ENCODE results near the gene SRRM2.

Gene SRRM2

GRCh38 chr16:2739625-2740430, 12.6 kb upstream of the SRRM2 start:
- TF ChIP-seq, protein P1, sequence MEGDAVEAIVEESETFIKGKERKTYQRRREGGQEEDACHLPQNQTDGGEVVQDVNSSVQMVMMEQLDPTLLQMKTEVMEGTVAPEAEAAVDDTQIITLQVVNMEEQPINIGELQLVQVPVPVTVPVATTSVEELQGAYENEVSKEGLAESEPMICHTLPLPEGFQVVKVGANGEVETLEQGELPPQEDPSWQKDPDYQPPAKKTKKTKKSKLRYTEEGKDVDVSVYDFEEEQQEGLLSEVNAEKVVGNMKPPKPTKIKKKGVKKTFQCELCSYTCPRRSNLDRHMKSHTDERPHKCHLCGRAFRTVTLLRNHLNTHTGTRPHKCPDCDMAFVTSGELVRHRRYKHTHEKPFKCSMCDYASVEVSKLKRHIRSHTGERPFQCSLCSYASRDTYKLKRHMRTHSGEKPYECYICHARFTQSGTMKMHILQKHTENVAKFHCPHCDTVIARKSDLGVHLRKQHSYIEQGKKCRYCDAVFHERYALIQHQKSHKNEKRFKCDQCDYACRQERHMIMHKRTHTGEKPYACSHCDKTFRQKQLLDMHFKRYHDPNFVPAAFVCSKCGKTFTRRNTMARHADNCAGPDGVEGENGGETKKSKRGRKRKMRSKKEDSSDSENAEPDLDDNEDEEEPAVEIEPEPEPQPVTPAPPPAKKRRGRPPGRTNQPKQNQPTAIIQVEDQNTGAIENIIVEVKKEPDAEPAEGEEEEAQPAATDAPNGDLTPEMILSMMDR (IDR thresholded peaks at IDR 0.05; ENCODE audit: control insufficient read depth, insufficient read depth, low read depth, low read length, missing control alignments): no peak
- no peak for DNase-seq (ENCODE audit: low read depth)
- H3K4me3 ChIP-seq (ENCODE audit: control insufficient read depth, low read depth, low read length): no peak overlapping the region

GRCh38 chr16:2740476-2740875, 12.0 kb upstream of the SRRM2 start:
- TF ChIP-seq, protein P1 (IDR thresholded peaks at IDR 0.05; ENCODE audit: control insufficient read depth, insufficient read depth, low read depth, low read length, missing control alignments): no peak
- H3K4me3 ChIP-seq (ENCODE audit: control insufficient read depth, low read depth, low read length): no peak overlapping the region
- DNase-seq (ENCODE audit: low read depth): no peak

- TF ChIP-seq, protein P1 (IDR thresholded peaks at IDR 0.05; ENCODE audit: control insufficient read depth, insufficient read depth, low read depth, low read length, missing control alignments): no peak
Measured at GRCh38 chr16:2741168-2741567, 11.3 kb upstream of the SRRM2 start.

GRCh38 chr16:2742323-2743006, 10.0 kb upstream of the SRRM2 start:
- DNase-seq (ENCODE audit: low read depth): no peak
- TF ChIP-seq, protein P1 (IDR thresholded peaks at IDR 0.05; ENCODE audit: control insufficient read depth, insufficient read depth, low read depth, low read length, missing control alignments): no peak
- no peak overlapping the region for H3K4me3 ChIP-seq (ENCODE audit: control insufficient read depth, low read depth, low read length)

More at GRCh38 chr16:2741168-2741567, 11.3 kb upstream of the SRRM2 start:
- DNase-seq (ENCODE audit: low read depth): no peak
- H3K4me3 ChIP-seq (ENCODE audit: control insufficient read depth, low read depth, low read length): no peak overlapping the region

DNA sequence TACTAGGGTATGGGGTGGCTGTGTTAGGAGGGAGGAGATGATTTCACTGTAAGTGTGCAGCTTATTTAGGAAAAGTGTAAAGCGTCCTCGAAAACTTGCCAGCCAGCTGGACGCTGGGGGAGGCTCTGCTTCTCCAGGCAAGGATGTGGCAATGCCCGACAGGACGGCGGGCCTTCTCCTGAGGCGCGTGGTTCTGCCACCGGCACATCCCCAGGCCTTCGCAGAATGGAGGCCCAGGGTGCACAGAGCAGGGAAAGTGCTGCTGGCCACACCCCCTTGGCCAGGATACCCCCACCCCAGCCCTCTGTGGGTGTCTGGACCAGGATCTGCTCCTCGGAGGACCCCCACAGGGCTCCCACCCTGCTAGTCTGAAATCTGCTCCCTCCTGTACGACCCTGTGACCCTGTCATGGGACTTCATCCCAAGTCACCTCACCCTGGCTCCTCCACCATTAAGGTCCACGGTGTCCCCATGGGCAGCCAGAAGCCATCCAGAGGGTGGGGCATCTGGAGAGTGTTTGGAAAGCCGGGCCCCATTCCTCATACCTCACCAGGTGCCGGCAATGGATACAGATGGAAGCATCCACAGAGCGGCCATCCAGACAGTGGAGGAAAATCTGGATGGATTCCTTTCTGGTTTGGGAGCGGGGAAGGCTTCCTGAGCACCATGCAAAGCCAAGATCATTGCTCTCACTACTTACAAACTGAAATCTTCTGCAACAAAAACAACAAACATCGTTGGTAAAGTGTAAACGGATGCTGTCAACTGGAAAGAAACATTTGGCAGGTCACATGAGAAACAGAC, 9.2 kb upstream of the SRRM2 start:
- TF ChIP-seq, protein P1 (IDR thresholded peaks at IDR 0.05; ENCODE audit: control insufficient read depth, insufficient read depth, low read depth, low read length, missing control alignments): no peak
- DNase-seq (ENCODE audit: low read depth): no peak

GRCh38 chr16:2744711-2745110, 7.7 kb upstream of the SRRM2 start:
- DNase-seq (ENCODE audit: low read depth): no peak

More for the DNA sequence above, 9.2 kb upstream of the SRRM2 start:
- no peak overlapping the region for H3K4me3 ChIP-seq (ENCODE audit: control insufficient read depth, low read depth, low read length)

More at GRCh38 chr16:2744711-2745110, 7.7 kb upstream of the SRRM2 start:
- no peak overlapping the region for H3K4me3 ChIP-seq (ENCODE audit: control insufficient read depth, low read depth, low read length)
- TF ChIP-seq, protein P1 (IDR thresholded peaks at IDR 0.05; ENCODE audit: control insufficient read depth, insufficient read depth, low read depth, low read length, missing control alignments): no peak
